GM18861 (cell line): Measurements from ENCODE around the gene MDN1.

Source experiments
- ATAC-seq: cut with Tn5 transposase; IDR thresholded peaks from one replicate; pipeline ENCODE4 v1.9.1; 2021; ENCODE audit not compliant: unreplicated experiment

Gene MDN1

DNA sequence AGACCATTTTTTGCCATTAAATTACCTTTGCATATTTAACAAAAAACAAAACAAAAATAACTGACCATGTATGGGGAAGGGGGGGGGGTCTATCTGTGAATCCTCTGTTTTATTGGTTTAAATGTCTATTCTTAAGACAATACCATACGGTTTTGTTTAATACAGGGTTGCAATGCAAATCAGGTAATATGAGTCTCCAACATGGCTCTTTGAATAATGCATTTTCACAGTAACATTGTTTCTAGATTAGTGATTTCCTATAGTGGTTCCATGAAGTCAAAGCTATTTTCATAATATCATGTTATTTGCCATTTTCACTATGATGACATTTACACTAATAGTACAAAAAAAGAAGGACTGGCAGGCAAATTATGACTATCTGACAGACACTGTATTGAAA, 116.3 kb downstream of the MDN1 start:
- no peak for ATAC-seq

DNA sequence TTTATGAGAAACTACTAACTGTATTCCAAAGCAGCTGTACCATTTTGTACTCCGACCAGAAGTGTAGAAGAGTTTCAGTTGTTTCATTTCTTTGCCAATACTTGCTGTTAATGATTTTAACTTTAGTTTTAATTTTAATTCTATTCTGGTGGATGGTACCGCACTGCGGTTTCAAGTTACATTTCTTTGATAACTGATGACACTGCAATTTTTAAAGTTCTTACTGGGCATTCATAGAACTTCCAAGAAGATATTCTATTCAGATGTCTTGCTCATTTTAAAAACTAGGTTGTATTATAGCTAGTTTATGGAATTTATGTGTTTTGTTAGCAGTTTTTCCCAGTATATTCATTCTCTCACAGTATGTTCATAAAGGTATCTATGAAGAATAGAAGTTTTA, 117.2 kb downstream of the MDN1 start:
- no peak for ATAC-seq

DNA sequence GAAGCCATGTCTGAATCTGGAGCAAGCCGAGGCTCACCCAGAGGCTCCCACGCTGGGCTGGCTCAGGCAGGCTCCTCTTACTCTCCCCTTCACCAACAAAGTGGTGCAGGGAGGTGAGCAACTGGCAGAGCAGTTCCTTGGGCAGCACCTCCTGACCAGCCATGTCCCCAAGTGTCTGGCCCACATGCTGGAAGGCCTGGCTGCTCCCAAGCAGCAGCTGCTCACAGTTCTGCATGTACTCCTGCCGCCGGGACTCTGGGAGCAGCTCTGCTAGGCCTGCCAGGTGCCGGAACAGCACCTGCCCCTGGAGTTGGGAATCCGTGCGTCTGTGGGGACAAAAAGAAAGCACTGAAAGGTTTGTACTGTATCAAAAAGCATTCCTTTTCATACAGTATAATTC, 123.9 kb downstream of the MDN1 start:
- ATAC-seq = no peak

DNA sequence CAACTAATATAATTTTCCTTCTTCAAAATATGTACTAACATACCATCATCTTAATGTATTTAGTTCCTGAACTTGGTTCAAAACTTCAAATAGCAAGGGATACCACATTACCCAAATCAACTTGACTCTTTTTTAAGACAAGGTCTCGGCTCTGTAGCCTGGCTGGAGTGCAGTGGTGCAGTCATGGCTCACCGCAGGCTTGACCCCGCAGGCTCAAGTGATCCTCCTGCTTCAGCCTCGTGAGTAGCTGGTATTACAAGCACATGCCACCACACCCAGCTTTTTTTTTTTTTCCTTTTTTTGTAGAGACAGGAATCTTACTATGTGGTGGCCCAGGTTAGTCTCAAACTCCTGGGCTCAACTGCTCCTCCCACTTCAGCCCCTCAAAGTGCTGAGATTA, 125.2 kb downstream of the MDN1 start:
- no peak for ATAC-seq

DNA sequence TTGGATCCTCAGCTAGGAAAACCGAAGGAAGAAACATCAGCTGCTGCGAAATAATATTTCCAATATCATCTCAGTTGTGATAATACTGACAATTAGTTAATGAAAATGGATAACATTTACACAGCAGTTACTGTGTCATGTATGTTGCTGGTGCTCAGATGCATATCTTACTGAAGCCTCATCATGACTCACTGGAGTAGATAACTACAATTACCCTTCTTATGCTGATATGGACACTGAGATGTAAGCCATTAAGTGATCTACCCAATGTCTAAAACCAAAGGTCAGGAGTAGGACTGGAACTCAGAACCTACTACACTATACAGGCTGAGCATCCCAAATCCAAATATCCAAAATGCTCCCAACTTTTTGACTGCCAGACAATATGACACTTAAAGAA, 126.4 kb downstream of the MDN1 start:
- no peak for ATAC-seq

DNA sequence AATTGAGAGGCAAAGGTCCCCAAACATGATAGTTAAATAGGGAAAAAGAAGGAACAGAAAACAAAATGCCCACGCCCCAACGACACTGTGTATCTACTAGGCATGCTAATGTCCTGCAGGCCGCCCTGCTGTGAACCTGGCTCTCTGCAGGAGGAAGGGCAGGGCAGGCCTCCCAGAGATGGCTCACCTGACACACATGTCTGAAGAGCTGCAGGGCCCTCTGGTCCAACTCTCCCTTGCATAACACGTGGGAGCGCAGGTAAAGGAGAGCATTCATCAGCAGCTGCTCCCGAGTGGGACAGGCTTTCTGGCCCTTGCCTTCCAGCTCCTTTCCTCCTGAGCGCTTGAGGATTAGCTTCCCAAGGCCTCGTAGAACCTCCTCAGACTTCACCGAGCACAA, 127.3 kb downstream of the MDN1 start:
- no peak for ATAC-seq

DNA sequence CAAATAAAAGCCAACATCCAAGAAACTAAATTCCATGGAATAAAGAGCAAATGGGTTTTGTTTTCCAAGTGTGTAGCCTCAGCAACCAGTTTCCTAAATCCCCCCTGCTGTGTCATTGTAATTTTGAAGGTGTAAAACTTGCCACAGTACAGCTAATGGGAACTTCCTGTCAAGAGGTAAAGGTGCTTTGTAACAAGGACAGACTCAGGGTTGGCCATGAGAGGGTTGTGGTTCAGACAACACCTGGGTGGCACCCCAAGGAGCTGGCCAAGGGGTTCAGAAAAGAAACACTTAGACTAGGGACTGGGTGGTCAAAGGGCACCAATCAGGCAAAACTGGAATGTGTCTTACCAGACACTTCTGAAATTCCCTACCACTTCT, 128.7 kb downstream of the MDN1 start:
- no peak for ATAC-seq

DNA sequence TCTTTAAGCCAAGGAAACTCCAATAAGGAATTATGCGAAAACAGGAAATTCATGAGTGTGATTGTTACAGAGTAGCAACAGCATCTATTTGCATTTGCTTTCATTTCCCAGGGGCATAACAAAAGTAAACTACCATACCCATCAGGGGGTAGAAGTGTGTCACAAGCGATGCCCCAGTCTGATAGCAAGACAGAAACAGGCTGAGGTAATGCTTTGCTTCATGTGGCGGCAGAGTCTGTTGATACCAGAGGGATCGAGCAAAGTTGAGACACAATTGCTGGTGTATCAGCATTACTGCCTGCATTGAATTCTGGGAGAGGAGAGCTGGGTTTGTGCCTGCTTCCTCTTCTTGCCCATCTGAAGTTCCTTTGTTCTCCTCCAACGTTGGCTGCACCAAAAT, 129.9 kb downstream of the MDN1 start:
- no peak for ATAC-seq

DNA sequence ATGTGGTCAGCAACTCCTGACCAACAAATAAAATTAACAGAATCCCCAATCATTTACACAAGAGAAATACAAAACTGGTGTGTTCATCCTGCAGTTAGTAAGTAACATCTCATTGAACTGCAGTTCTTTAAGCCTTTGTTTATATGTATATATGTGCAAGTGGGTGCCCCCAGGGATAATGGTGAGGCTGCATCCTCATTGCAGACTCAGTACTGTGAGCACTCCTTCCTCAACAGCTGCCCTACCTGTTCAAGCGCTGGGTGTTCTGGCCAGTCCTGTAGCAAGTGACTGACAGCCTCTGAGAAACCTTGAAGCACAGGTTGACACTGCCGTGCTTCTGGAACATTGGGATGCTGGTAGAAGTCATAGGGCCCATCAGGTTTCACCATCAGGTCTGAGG, 131.3 kb downstream of the MDN1 start:
- ATAC-seq = no peak

DNA sequence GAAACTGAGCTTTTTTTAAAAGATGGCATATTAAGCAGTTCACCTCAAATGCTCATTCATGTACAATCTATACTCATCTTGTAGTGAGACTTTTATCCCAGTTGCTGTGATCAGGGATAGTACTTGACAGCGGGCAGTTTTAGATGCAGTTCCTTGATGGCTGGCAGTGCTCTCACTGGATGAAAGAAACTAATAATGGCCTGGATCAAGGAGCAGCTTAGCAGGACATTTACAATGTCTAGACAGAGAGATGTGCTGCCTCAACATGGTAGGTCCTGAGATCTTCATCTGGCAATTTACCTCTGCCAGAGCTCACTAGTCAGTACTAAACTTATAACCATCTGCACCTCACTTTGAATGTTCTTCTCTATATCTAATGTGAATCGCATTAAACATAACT, 134.3 kb downstream of the MDN1 start:
- no peak for ATAC-seq

DNA sequence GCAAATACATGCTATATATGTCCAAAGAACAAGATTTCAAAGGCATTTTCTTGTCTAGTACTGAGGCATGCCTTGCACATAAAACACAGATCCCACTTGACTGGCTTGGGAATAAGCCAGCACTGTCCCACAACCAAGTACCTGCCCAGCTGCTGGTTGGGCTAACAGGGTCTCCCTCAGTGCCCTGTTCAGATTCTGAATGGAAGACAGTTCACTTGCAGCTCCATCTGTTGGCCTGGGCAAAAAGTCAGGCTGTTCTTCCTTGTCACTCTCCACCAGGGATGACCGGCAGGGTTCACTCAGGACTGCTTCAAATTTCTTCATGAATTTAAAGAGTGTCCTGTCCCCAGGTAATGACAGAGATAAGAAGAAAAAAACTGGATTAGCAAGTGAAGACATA, 136.6 kb downstream of the MDN1 start:
- ATAC-seq = no peak

DNA sequence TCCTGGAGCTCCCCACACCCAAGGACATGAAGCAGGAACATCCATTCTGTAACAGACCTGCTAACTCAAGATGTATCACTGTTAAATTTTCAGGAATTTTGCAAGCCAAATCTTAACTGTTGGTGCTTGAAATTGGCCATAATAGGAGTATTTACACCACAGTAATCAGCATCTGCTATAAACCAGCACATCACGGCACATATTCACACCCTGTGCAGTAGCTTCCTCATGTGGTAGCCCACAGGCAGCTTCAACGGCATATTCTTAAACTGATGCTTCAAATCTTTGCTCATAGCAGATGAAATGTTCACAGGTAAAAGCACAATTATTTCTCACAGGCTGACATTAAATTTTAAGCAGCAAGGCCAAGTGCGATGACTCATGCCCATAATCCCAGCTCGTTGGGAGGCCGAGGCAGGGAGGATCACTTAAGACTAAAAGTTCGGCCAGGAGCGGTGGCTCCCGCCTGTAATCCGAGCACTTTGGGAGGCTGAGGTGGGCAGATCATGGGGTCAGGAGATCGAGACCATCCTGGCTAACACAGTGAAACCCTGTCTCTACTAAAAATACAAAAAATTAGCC, 137.5 kb downstream of the MDN1 start:
- ATAC-seq = no peak

DNA sequence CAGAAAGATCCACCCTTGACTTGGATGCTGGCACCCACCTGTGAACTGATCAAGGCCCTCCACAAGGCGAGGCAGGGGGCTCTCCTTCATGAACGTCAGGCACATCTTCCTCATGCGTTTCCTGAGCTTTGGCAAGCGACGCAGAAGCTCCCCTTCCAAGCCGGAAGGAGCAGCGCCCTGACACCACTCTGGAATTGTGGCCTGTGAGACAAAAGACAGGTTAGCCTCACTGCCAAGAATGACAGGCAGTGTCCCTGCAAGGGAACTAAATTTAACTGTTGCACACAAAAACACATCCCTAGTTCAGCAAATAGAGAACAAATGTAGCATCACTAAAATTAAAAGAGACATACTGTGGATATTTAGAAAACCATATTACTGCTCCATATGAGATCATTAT, 139.0 kb downstream of the MDN1 start:
- no peak for ATAC-seq

DNA sequence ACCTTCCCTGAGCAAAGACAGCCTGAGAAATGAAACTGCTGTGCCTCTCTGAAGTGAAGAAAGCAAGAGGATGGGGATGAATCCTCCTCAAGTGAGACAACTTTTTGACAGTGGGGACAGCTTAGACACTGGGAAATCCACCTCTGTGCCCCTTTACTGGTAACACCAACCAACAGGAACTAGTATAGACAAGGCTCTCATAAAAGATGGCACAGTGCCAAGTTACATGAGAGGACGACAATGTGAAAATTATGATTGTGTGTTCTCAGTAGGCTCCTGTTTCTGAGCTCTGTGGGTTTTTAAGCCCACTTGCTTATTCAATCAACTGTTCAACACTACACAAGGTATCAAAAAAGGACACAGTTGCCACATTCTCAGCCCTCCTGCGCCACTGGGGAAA, 139.4 kb downstream of the MDN1 start:
- ATAC-seq = no peak

DNA sequence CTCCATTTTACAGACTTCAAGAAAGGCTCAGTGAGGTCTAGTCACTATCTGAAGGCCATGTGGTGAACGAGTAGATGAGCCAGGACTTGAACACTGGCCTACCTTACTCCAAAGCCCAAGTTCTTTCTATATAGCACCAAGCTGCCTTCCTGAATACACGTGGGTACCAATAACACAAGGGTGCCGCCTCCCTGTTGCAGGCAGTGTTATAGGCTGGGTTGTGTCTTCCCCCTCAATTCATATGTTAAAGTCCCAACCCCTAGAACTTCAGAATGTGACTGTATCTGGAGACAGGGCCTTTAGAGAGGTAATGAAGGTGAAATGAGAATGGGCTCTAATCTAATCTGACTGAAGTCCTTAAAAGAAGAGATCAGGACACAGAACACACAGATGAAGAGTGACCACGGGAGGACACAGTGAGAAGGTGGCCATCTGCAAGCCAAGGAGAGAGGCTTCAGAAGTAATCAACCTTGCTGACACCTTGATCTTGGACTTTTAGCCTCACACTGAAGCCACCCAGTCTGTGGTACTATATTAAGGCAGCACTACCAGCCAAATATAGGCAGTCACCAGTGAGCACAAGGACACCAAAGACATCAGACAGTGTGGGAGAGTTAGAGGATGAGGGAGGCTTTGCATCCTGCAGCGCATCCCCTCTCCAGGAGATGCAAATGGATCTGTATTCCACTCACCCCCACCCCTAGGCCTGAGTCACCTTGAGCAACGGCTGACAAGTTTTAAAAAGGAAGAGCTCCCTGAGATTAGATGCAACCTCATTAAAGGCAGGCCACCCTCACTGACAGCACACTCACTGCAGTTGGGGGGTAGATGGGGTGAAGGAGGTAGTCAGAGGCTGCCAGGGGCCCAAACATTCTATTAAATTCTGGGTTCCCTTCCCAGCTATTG, 140.1 kb downstream of the MDN1 start:
- ATAC-seq = no peak

DNA sequence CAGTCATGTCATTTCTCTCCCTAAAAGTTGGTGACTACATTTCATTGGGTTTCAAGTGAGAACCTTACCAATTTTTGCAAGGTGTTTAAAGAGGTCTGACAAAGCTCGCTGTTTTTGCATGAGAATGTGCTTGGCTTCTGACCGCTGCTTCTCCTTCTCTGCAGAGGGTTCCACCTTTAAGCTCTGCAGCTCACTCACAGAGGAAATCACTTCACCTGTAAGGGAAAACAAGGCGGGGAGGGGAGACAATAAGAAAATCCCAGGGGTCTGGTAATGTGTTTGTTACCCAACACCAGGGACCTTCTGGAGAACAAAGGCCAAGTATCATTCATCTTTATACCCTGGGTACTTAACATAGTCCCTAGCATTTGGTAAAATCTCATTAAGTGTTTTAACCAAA, 141.1 kb downstream of the MDN1 start:
- no peak for ATAC-seq

DNA sequence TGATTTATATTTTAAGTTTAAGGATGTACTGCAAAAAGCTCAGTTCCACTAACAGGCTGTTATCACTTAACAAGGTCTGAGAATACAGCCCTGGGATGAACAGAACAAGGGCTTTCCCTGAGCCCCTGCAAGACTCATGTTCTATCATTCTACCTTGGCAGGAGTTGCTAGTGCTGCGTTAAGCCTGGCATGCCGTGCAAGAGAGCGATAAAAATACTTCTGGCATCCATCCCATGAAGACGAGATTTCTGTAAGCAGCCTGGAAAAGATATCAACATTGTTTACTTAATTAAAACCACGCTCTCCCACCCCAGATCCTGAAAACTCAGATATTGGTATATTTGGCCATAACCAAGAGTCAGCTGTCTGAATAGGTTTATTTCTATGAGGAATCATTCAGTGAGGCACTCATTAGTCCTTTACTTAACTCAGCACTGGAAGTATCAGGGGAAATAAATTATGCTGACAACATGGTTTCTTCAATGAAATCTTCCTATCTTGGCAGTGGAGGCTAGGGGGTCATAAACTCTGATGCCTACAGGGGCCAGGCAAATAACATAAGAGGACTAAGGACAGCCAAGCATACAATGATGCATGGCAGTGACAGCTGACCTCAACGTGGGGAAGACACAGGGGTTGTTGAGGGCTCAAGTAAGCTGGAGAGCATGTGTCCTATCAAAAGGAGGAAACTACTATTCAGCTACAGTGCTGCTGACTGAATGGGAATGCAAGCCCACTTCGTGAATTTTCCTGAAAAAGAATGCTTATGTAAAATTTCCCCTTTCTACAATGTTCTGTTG, 143.4 kb downstream of the MDN1 start:
- ATAC-seq = no peak

DNA sequence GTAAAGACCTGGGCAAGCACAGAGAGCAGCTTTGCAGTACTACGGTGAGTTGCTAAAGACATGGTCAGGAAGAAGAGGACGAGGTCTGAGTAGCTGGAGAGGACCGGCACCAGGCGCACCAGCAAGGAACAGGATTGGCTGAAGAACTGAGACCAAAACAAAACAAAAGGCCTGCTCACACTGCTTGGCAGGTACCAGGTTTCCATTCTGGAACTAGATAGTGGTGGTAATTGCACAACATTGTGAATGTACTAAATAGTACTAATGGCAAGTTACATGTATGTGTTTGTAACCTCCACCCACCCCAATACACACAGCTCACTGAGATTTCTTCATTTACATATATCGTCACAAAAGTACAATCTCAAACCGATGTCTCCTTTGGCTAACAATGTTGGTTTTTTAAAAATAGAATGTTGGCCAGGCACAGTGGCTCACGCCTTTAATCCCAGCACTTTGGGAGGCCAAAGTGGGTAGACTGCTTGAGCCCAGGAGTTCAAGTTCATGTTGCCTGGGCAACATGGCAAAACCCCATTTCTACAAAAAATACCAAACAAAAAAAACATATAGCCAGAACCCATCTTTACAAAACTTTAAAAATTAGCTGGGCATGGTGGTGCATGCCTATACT, 148.5 kb downstream of the MDN1 start:
- ATAC-seq = no peak

DNA sequence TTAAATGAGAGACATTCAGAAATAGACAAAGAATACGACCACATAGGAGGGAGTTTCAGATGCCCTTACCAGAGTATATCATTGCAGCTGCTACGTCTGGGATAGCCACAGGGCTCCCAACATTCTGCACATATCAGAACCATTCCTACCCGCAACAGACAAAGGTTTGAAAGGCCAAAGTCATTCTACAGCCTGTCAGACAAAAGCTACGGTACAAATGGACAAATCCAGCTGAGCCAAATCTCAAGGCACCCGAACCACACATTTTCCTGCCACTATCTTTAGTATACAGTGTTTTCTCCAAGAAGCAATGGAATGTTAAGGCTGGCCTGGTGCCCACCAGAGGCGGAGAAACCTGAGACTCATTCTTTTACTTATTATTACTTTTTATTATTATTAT, 150.6 kb downstream of the MDN1 start:
- no peak for ATAC-seq

DNA sequence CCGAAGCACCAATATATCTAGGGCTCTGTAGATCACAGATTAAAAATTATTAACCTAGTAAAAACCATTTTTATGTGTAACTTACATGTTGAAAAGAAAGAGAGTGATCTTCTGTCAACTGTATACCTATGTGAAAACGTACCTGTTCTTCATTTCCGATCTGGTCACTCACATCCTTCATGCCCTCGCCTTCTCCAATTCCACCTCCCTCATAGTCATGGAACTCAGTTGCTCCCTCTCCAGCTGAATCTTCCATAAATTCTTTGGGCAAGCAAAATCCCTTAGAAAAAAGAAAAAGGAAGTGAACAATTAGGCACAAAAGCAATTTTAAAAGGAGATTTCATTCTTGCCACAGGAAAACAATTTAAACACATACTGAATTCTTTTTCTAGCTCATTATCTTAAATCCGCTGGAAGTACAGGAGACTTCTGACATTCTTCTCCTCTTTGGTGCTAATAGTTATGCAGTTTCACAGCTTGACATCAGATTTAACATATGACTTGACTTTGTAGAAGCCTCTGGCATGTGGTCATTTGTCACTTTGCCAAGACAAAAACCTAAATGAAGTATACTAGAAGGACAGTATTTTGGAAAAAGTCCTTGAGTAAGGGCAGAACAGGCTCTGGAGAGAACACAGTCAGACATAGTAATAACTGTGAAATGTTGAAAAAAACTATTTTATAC, 151.6 kb downstream of the MDN1 start:
- ATAC-seq = no peak

DNA sequence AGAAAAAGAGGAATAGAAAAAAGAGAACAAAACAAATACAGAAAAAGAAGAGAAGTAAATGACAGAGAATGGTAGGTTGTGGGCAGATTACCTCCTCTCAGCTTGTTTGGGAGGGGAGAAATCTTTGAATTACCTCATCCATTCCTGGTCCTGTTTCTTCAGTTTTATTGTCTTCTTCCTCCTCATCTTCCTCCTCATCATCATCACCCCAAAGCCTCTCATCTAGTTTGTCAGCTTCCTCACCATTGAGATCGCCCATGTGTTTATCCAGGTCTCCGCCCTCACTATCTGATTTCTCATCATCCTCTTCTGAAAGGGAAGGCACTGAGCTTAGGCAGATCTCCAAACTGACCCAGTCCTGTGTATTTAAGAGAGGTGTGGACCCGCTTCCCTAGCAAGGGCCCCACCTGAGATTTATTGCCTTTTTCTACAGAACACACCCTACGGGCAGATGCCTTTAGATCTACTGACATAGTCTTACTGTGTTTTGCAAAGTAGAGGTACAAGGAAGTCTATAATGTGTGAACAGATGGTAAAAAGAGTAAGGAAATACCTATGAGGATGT, 156.9 kb downstream of the MDN1 start:
- ATAC-seq = no peak
